Activated CD4-positive, alpha-beta memory T cell treated with anti-CD3 and anti-CD28 coated beads for 36 hours (primary cell): ENCODE measurements around the gene EFEMP1. TPM values are rescaled to one million over a fixed set of nuclear protein-coding genes. Genes with fewer than 3 reads are reported as not detected.

Experiments used
- CTCF ChIA-PET: fragments of 350-600 bp; sonication (Branson Sonifier 250); formaldehyde crosslinking; loops from one replicate; lab custom pipeline; 2021; ENCODE audit warnings: antibody characterized with exemption, inconsistent platforms; lab: Charles Lee
- POLR2A ChIA-PET: fragments of 350-600 bp; sonication (Branson Sonifier 250); formaldehyde crosslinking; loops from one replicate; lab custom pipeline; 2021; ENCODE audit warnings: antibody characterized with exemption; lab: Charles Lee
- DNase-seq: peaks from one replicate; pipeline ENCODE4 v3.0.0-alpha.2; 2020
- H3K27ac Mint-ChIP-seq: one replicate; pipeline ENCODE4 v1.8.0; 2021; ENCODE audit warnings: mixed read lengths
- H3K27me3 Mint-ChIP-seq: one replicate; pipeline ENCODE4 v1.8.0; 2021; ENCODE audit warnings: mixed read lengths
- H3K36me3 Mint-ChIP-seq: one replicate; pipeline ENCODE4 v1.8.0; 2021; ENCODE audit warnings: mixed read lengths
- H3K4me1 Mint-ChIP-seq: one replicate; pipeline ENCODE4 v1.8.0; 2021; ENCODE audit warnings: low read depth, mixed read lengths
- H3K4me3 Mint-ChIP-seq: one replicate; pipeline ENCODE4 v1.8.0; 2021; ENCODE audit warnings: mild to moderate bottlenecking, mixed read lengths
- H3K9me3 Mint-ChIP-seq: one replicate; pipeline ENCODE4 v1.8.0; 2021; ENCODE audit warnings: mixed read lengths
- intact Hi-C: fragments of 100-400 bp; cut with micrococcal nuclease; formaldehyde crosslinking; loops from one replicate; pipeline ENCODE4 v1.15.1; 2023
- total RNA-seq, 2 experiments: library from RNA; stranded (reverse); gene quantifications; one replicate each; pipeline ENCODE4 v1.2.3, GENCODE V29; 2021

Gene EFEMP1
- total RNA-seq, 2 experiments from 2014 or later, result not detected

- H3K4me1 Mint-ChIP-seq, result peaks cover 3% of the 10 kb centered on the region
- H3K9me3 Mint-ChIP-seq, result no peaks in the 10 kb centered on the region
- ChIA-PET CTCF (no interaction called here), POLR2A (no interaction called here)
- intact Hi-C loops, result no loop called here
- no peak for DNase-seq
- H3K36me3 Mint-ChIP-seq, result no peaks in the 10 kb centered on the region
- no peak overlapping the region for H3K4me3 Mint-ChIP-seq
- H3K27me3 Mint-ChIP-seq, result peaks cover 32% of the 10 kb centered on the region
- H3K27ac Mint-ChIP-seq, result no peak overlapping the region
Observed at GRCh38 chr2:55926246-55926645, 2.7 kb upstream of the EFEMP1 start.

DNA sequence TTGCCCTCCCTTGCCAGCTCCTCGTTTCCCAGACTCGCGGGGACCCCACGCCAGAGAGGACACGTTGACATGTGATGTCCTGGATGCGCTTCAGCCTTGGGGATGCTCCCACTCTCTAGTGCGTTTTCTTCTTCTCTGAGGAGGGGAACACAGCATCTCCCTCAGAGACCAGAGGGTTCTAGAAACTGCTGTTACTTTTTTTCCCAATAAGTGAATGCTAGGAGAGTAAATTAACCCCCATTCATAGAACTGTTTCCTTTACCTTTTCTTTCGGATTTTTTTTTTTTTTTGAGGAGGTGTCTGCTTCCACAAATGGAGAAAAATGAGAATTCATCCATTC, 370 bp upstream of the EFEMP1 start:
- no peak overlapping the region for H3K4me3 Mint-ChIP-seq
- peaks cover 3% of the 10 kb centered on the region for H3K4me1 Mint-ChIP-seq
- H3K27me3 Mint-ChIP-seq, result peaks cover 36% of the 10 kb centered on the region
- H3K36me3 Mint-ChIP-seq, result no peaks in the 10 kb centered on the region
- POLR2A ChIA-PET, result no interaction called here
- H3K27ac Mint-ChIP-seq, result no peak overlapping the region
- H3K9me3 Mint-ChIP-seq, result no peaks in the 10 kb centered on the region
- CTCF ChIA-PET, result no interaction called here
- no peak for DNase-seq
- intact Hi-C loops, result no loop called here

DNA sequence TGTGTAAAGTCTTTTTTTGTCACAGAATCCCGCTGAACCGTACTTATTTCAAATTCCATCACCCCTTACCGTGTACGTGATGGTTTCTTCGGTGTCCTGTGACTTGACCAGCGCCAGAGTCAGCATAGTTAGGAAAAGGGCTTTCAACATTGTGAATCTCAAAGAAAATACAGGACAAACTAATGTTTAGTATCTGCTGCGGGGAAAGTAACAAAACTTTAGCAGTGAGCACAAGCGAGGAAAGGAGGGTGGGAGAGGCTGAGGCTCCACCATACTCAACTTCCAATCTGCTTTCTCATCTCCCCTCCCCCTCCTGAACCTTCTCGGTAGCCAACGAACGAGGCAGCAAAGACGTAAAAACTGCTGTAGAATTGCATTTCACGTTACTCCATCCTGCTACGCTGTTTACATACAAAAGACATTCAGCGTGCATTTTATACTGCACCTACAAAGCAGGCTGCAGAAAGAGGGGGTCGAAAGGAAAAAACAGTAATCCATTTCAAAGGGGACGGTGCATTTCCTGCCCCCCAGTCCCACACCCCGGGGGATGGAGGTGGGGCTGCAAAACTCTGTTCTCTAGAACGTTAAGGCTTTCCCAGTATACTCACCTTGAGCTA, 1.2 kb downstream of the EFEMP1 start:
- ChIA-PET POLR2A (no interaction called here), CTCF (no interaction called here)
- H3K9me3 Mint-ChIP-seq, result no peaks in the 10 kb centered on the region
- H3K4me3 Mint-ChIP-seq, result no peak overlapping the region
- no peak overlapping the region for H3K27ac Mint-ChIP-seq
- no peaks in the 10 kb centered on the region for H3K36me3 Mint-ChIP-seq
- peaks cover 36% of the 10 kb centered on the region for H3K27me3 Mint-ChIP-seq
- intact Hi-C loops, result no loop called here
- peaks cover 3% of the 10 kb centered on the region for H3K4me1 Mint-ChIP-seq
- no peak for DNase-seq

DNA sequence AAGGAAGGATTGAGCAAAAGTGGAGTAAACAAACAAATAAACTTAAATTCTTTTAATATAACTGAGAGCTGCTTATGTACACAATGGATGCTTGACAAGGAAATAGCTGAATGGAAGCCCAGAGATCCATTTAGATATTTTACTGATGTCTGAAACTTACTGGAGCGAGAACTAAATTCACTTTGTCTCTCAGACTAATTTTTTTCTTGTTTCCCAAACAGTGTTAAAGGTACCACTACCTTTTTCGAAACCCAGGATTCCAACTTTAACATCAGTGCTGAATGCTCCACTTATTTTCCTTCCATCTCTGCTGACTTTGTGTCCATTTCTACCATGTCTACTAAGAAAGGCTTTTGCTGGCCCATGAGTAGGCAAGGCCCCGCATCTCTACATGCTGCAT, 4.0 kb downstream of the EFEMP1 start:
- Mint-ChIP-seq H3K27ac (no peak overlapping the region), H3K27me3 (peaks cover 29% of the 10 kb centered on the region), H3K9me3 (no peaks in the 10 kb centered on the region), H3K4me3 (no peak overlapping the region), H3K36me3 (no peaks in the 10 kb centered on the region), H3K4me1 (peaks cover 3% of the 10 kb centered on the region)
- DNase-seq, result no peak
- ChIA-PET CTCF (no interaction called here), POLR2A (no interaction called here)
- intact Hi-C loops, result no loop called here

GRCh38 chr2:55918856-55919255, 4.7 kb downstream of the EFEMP1 start:
- no peak overlapping the region for H3K27ac Mint-ChIP-seq
- intact Hi-C loops, result no loop called here
- POLR2A ChIA-PET, result no interaction called here
- H3K4me3 Mint-ChIP-seq, result no peak overlapping the region
- no peaks in the 10 kb centered on the region for H3K36me3 Mint-ChIP-seq
- H3K9me3 Mint-ChIP-seq, result no peaks in the 10 kb centered on the region
- peaks cover 23% of the 10 kb centered on the region for H3K27me3 Mint-ChIP-seq
- peaks cover 3% of the 10 kb centered on the region for H3K4me1 Mint-ChIP-seq
- DNase-seq, result no peak
- CTCF ChIA-PET, result no interaction called here

- ChIA-PET POLR2A (no interaction called here), CTCF (no interaction called here)
- H3K4me1 Mint-ChIP-seq, result peaks cover under 1% of the 10 kb centered on the region
- H3K27ac Mint-ChIP-seq, result no peak overlapping the region
- no peaks in the 10 kb centered on the region for H3K36me3 Mint-ChIP-seq
- no peak overlapping the region for H3K4me3 Mint-ChIP-seq
- H3K27me3 Mint-ChIP-seq, result peaks cover 16% of the 10 kb centered on the region
- DNase-seq, result no peak
- no peaks in the 10 kb centered on the region for H3K9me3 Mint-ChIP-seq
- intact Hi-C loops, result no loop called here
Observed at GRCh38 chr2:55917713-55918390, 5.7 kb downstream of the EFEMP1 start.

GRCh38 chr2:55917117-55917516, 6.5 kb downstream of the EFEMP1 start:
- no peaks in the 10 kb centered on the region for H3K9me3 Mint-ChIP-seq
- peaks cover 10% of the 10 kb centered on the region for H3K27me3 Mint-ChIP-seq
- intact Hi-C loops, result no loop called here
- H3K27ac Mint-ChIP-seq, result no peak overlapping the region
- ChIA-PET CTCF (no interaction called here), POLR2A (no interaction called here)
- no peak overlapping the region for H3K4me3 Mint-ChIP-seq
- no peaks in the 10 kb centered on the region for H3K4me1 Mint-ChIP-seq
- DNase-seq, result no peak
- no peaks in the 10 kb centered on the region for H3K36me3 Mint-ChIP-seq

- POLR2A ChIA-PET, result no interaction called here
- H3K27me3 Mint-ChIP-seq, result peaks cover 7% of the 10 kb centered on the region
- intact Hi-C loops, result no loop called here
- no peaks in the 10 kb centered on the region for H3K36me3 Mint-ChIP-seq
- no peak overlapping the region for H3K4me3 Mint-ChIP-seq
- H3K27ac Mint-ChIP-seq, result no peak overlapping the region
- no peak for DNase-seq
- H3K9me3 Mint-ChIP-seq, result no peaks in the 10 kb centered on the region
- CTCF ChIA-PET, result no interaction called here
- H3K4me1 Mint-ChIP-seq, result no peaks in the 10 kb centered on the region
Observed at GRCh38 chr2:55916473-55917049, 7.0 kb downstream of the EFEMP1 start.

GRCh38 chr2:55914786-55915185, 8.8 kb downstream of the EFEMP1 start:
- Mint-ChIP-seq H3K27ac (no peak overlapping the region), H3K36me3 (no peaks in the 10 kb centered on the region), H3K4me1 (no peaks in the 10 kb centered on the region), H3K4me3 (no peak overlapping the region), H3K9me3 (no peaks in the 10 kb centered on the region), H3K27me3 (no peaks in the 10 kb centered on the region)
- ChIA-PET POLR2A (no interaction called here), CTCF (no interaction called here)
- intact Hi-C loops, result no loop called here
- no peak for DNase-seq

GRCh38 chr2:55912926-55913325, 10.7 kb downstream of the EFEMP1 start:
- Mint-ChIP-seq H3K4me3 (no peak overlapping the region), H3K4me1 (no peaks in the 10 kb centered on the region), H3K27ac (no peak overlapping the region), H3K27me3 (no peaks in the 10 kb centered on the region), H3K9me3 (no peaks in the 10 kb centered on the region), H3K36me3 (no peaks in the 10 kb centered on the region)
- no peak for DNase-seq
- CTCF ChIA-PET, result no interaction called here
- POLR2A ChIA-PET, result no interaction called here
- intact Hi-C loops, result no loop called here

GRCh38 chr2:55910077-55910476, 13.5 kb downstream of the EFEMP1 start:
- H3K4me1 Mint-ChIP-seq, result no peaks in the 10 kb centered on the region
- H3K27me3 Mint-ChIP-seq, result peaks cover 5% of the 10 kb centered on the region
- ChIA-PET CTCF (no interaction called here), POLR2A (no interaction called here)
- no peak for DNase-seq
- H3K27ac Mint-ChIP-seq, result no peak overlapping the region
- intact Hi-C loops, result no loop called here
- no peaks in the 10 kb centered on the region for H3K36me3 Mint-ChIP-seq
- no peaks in the 10 kb centered on the region for H3K9me3 Mint-ChIP-seq
- no peak overlapping the region for H3K4me3 Mint-ChIP-seq

DNA sequence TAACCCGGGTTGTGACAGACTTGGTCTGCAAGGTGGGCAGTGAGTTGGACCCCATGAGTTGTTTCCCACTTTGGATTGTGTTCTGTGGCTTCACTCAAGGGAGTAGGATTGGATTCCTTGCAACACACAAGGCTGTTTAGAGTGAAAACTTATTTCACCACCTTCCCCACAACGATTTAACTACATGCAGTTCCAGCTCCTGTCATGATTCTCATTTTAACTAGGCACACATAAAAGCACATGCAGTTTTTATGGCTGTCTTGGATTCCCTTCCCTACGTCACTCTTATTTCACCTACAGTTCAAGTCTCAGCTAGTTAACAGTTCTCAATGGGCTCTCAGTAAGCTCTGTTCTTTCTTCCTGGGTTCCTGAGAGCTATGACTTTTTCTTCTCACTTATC, 15.9 kb downstream of the EFEMP1 start:
- H3K4me1 Mint-ChIP-seq, result no peaks in the 10 kb centered on the region

More for the DNA sequence above, 15.9 kb downstream of the EFEMP1 start:
- ChIA-PET POLR2A (interaction anchor here (0.7 kb wide), 1 partner anchor 137 kb away, joined by 3 read pairs; no protein-coding TSS in a partner anchor), CTCF (interaction anchor here (0.6 kb wide), 1 partner anchor 403 kb away, joined by 4 read pairs; no protein-coding TSS in a partner anchor)
- no peak for DNase-seq
- intact Hi-C loops, result no loop called here
- H3K27me3 Mint-ChIP-seq, result peaks cover 5% of the 10 kb centered on the region
- no peak overlapping the region for H3K27ac Mint-ChIP-seq
- H3K4me3 Mint-ChIP-seq, result no peak overlapping the region
- H3K9me3 Mint-ChIP-seq, result peaks cover 7% of the 10 kb centered on the region
- H3K36me3 Mint-ChIP-seq, result no peaks in the 10 kb centered on the region
